ENCODE measurements around the gene C1QTNF12.

- TF ChIP-seq CTCF (conservative IDR thresholded peaks at IDR 0.05) (no peak), ZFX (IDR thresholded peaks at IDR 0.05) (no peak)
Measured at GRCh38 chr1:1259951-1260600, 13.6 kb upstream of the C1QTNF12 start.

All from C4-2B (cell line).